GM23338 (cell line): Measurements from ENCODE around the gene CDC14B. TPM values are rescaled to one million over a fixed set of nuclear protein-coding genes. Genes with fewer than 3 reads are reported as not detected.

ENCODE experiments used
- ATAC-seq: fragments of 200-7000 bp; cut with Tn5 transposase; 3 replicates; pipeline ENCODE4 v1.9.1; 2020
- DNase-seq: peaks from one replicate; pipeline ENCODE4 v3.0.0-alpha.2; 2015; ENCODE audit warnings: low spot score
- H2AFZ ChIP-seq: fragments of 200-600 bp; sonication (generic); 2 replicates; pipeline ENCODE4 v1.8.0; 2016; ENCODE audit warnings: antibody characterized with exemption, mild to moderate bottlenecking, moderate library complexity
- H3F3A ChIP-seq: fragments of 200-600 bp; sonication (generic); replicated peaks from 2 replicates; pipeline ENCODE4 v1.8.0; 2017; ENCODE audit warnings: antibody characterized with exemption, mixed run types, low read depth
- H3K27ac ChIP-seq: fragments of 200-600 bp; sonication (generic); 2 replicates; pipeline ENCODE4 v1.6.1; 2016; ENCODE audit warnings: low read depth
- H3K27me3 ChIP-seq: fragments of 200-600 bp; sonication (generic); 2 replicates; pipeline ENCODE4 v1.8.0; 2016; ENCODE audit warnings: mild to moderate bottlenecking, mixed run types, moderate library complexity; ENCODE audit not compliant: insufficient read depth
- H3K36me3 ChIP-seq: fragments of 200-600 bp; sonication (generic); 2 replicates; pipeline ENCODE4 v1.8.0; 2016; ENCODE audit warnings: mild to moderate bottlenecking; ENCODE audit not compliant: insufficient read depth
- H3K4me1 ChIP-seq: fragments of 200-600 bp; sonication (generic); 2 replicates; pipeline ENCODE4 v1.8.0; 2016; ENCODE audit warnings: mild to moderate bottlenecking, moderate library complexity; ENCODE audit not compliant: insufficient read depth
- H3K4me2 ChIP-seq: fragments of 200-600 bp; sonication (generic); 2 replicates; pipeline ENCODE4 v1.7.1; 2017; ENCODE audit warnings: mixed run types
- H3K4me3 ChIP-seq: fragments of 200-600 bp; sonication (generic); 2 replicates; pipeline ENCODE4 v1.6.1; 2016; ENCODE audit warnings: mixed run types
- H3K79me2 ChIP-seq: fragments of 200-600 bp; sonication (generic); replicated peaks from 2 replicates; pipeline ENCODE4 v1.8.0; 2017; ENCODE audit warnings: mild to moderate bottlenecking; ENCODE audit not compliant: insufficient read depth
- H3K9me2 ChIP-seq: fragments of 200-600 bp; sonication (generic); 2 replicates; pipeline ENCODE4 v1.8.0; 2017; ENCODE audit not compliant: insufficient read depth
- H4K20me1 ChIP-seq: fragments of 200-600 bp; sonication (generic); replicated peaks from 2 replicates; pipeline ENCODE4 v1.8.0; 2017; ENCODE audit warnings: mild to moderate bottlenecking; ENCODE audit not compliant: insufficient read depth
- H3K27ac Mint-ChIP-seq: 2 replicates; pipeline ENCODE4 v1.8.0; 2020; ENCODE audit warnings: inconsistent platforms, mild to moderate bottlenecking, moderate library complexity, mixed read lengths
- H3K27me3 Mint-ChIP-seq: 3 replicates; pipeline ENCODE4 v1.8.0; 2022; ENCODE audit warnings: low read depth, mild to moderate bottlenecking, moderate library complexity, mixed read lengths, inconsistent platforms; ENCODE audit not compliant: insufficient read depth, poor library complexity
- H3K36me3 Mint-ChIP-seq: 3 replicates; pipeline ENCODE4 v1.8.0; 2021; ENCODE audit warnings: low read depth, mild to moderate bottlenecking, inconsistent platforms, moderate library complexity, mixed read lengths
- H3K4me1 Mint-ChIP-seq: 3 replicates; pipeline ENCODE4 v1.8.0; 2020; ENCODE audit warnings: mild to moderate bottlenecking, inconsistent platforms, mixed read lengths
- H3K4me3 Mint-ChIP-seq: 3 replicates; pipeline ENCODE4 v1.8.0; 2021; ENCODE audit warnings: moderate library complexity, mild to moderate bottlenecking, inconsistent platforms, mixed read lengths
- H3K9me3 Mint-ChIP-seq: 3 replicates; pipeline ENCODE4 v1.8.0; 2020; ENCODE audit warnings: moderate library complexity, mild to moderate bottlenecking, inconsistent platforms, mixed read lengths
- CREB1 ChIP-seq: fragments of 250-450 bp; sonication (Bioruptor Pico); IDR thresholded peaks from 2 replicates; pipeline ENCODE4 v1.5.0; 2020; ENCODE audit warnings: low read depth, mild to moderate bottlenecking, moderate library complexity
- CTCF ChIP-seq, 2 experiments: fragments of 200-600 bp in 1 of 2; sonication (generic) in 1 of 2; conservative IDR thresholded peaks; 2 replicates each; pipeline versions ENCODE4 v1.5.1 to v1.6.1; 2016 to 2017; ENCODE audit warnings: antibody characterized with exemption in 2 of 2, low read depth in 2 of 2, mild to moderate bottlenecking in 2 of 2, moderate library complexity in 1 of 2
- ETS1 ChIP-seq: IDR thresholded peaks from 2 replicates; pipeline ENCODE4 v1.6.1; 2016; ENCODE audit warnings: antibody characterized with exemption
- EZH2 ChIP-seq: fragments of 200-600 bp; sonication (generic); IDR thresholded peaks from one replicate; pipeline ENCODE4 v1.8.0; 2017; ENCODE audit warnings: antibody characterized with exemption, mild to moderate bottlenecking, low read depth; ENCODE audit not compliant: unreplicated experiment
- EZH2phosphoT487 ChIP-seq: fragments of 200-600 bp; sonication (generic); IDR thresholded peaks from one replicate; pipeline ENCODE4 v1.8.1; 2018; ENCODE audit warnings: antibody characterized with exemption; ENCODE audit not compliant: unreplicated experiment
- POLR2AphosphoS5 ChIP-seq: IDR thresholded peaks from 2 replicates; pipeline ENCODE4 v1.6.1; 2016; ENCODE audit warnings: antibody characterized with exemption, low read depth
- STAT1 ChIP-seq: IDR thresholded peaks from one replicate; pipeline ENCODE4 v1.6.1; 2016; ENCODE audit warnings: antibody characterized with exemption; ENCODE audit not compliant: unreplicated experiment
- ZNF114 ChIP-seq: fragments of 250-450 bp; sonication (Bioruptor Pico); IDR thresholded peaks from 2 replicates; pipeline ENCODE4 v1.5.0; 2020; ENCODE audit warnings: mild to moderate bottlenecking, moderate library complexity
- ZNF331 ChIP-seq: fragments of 250-450 bp; sonication (Bioruptor Pico); IDR thresholded peaks from 2 replicates; pipeline ENCODE4 v1.5.0; 2020; ENCODE audit warnings: low read depth, mild to moderate bottlenecking, moderate library complexity
- ZNF462 ChIP-seq: fragments of 250-450 bp; sonication (Bioruptor Pico); IDR thresholded peaks from 2 replicates; pipeline ENCODE4 v1.5.0; 2020; ENCODE audit warnings: mild to moderate bottlenecking, moderate library complexity
- polyA plus RNA-seq: library from polyadenylated mRNA; unstranded; fragments of >200 nt; fragmentation: Nextera tagmentation; extraction: Ambion mirVana; gene quantifications from 2 replicates; pipeline ENCODE4 v1.2.1, GENCODE V29; 2016
- total RNA-seq: library from RNA; depleted of rRNA; stranded (reverse); fragments of >200 nt; shearing (Covaris generic); gene quantifications from 2 replicates; pipeline ENCODE4 v1.2.3, GENCODE V29; 2014

CDC14B gene
- total and polyA plus RNA-seq, 2 experiments from 2014 or later = 12.2 to 52.1 TPM

- no peak for TF ChIP-seq ZNF462 (CRISPR knock-in tag)
- no peak for TF ChIP-seq ZNF331 (CRISPR knock-in tag)
- TF ChIP-seq CTCF (conservative IDR thresholded peaks at IDR 0.05; ENCODE audit: low read depth in 2 of 2) = no peak
- TF ChIP-seq EZH2phosphoT487 = no peak
- TF ChIP-seq CREB1 (CRISPR knock-in tag) = no peak
These were observed 155.2 kb downstream of the CDC14B start (continued) for GRCh38 chr9:96464426-96464825.

- Histone ChIP-seq H3K9me2 (no peaks in the 10 kb centered on the region), H3F3A (no peaks in the 10 kb centered on the region), H2AFZ (no peak overlapping the region), H3K4me1 (peaks cover 35% of the 10 kb centered on the region), H3K4me2 (peak overlapping the region; percentile 25; the same call in 1 of the 2 replicates), H3K4me3 (no peak overlapping the region), H3K27me3 (no peaks in the 10 kb centered on the region), H3K36me3 (peaks cover 5% of the 10 kb centered on the region; the same call in 1 of the 2 replicates), H3K27ac (no peak overlapping the region), H3K79me2 (0 out of 2 replicates have a peak, but pooled peaks cover 4% of the 10 kb centered on the region), H4K20me1 (no peaks in the 10 kb centered on the region)
- Mint-ChIP-seq H3K36me3 (peaks cover 8% of the 10 kb centered on the region; the same call in 2 of the 3 replicates), H3K9me3 (no peaks in the 10 kb centered on the region), H3K4me3 (no peak overlapping the region), H3K4me1 (peaks cover 43% of the 10 kb centered on the region), H3K27ac (peak overlapping the region; percentile 63), H3K27me3 (peaks cover 1% of the 10 kb centered on the region)
- DNase-seq = peak; percentile 64
- ATAC-seq = peak; percentile 93
- TF ChIP-seq ETS1 (no peak), CTCF (conservative IDR thresholded peaks at IDR 0.05; ENCODE audit: low read depth in 2 of 2) (no peak), EZH2 (no peak), ZNF114 (CRISPR knock-in tag) (no peak), POLR2AphosphoS5 (no peak), STAT1 (no peak)
These were observed 157.1 kb downstream of the CDC14B start for GRCh38 chr9:96462541-96462940.
